Endothelial cell of umbilical vein (primary cell): ENCODE data around the gene F8. TPM values are rescaled to one million over a fixed set of nuclear protein-coding genes. Genes with fewer than 3 reads are reported as not detected.

Experiments used
- BruUV-seq: library from RNA; stranded (reverse); fragments of 400-500 nt; replicated peaks from 2 replicates; lab custom pipeline; 2021; lab: Mats Ljungman, UMichigan
- CTCF ChIA-PET: fragments of 300-600, 350-600 bp; sonication (Branson Sonifier 250); formaldehyde crosslinking; loops from one replicate; lab custom pipeline; 2021; ENCODE audit warnings: antibody characterized with exemption, inconsistent platforms; lab: Charles Lee
- POLR2A ChIA-PET: fragments of 300-600, 350-600 bp; sonication (Branson Sonifier 250); formaldehyde crosslinking; loops from one replicate; lab custom pipeline; 2021; ENCODE audit warnings: antibody characterized with exemption, inconsistent platforms; lab: Charles Lee
- DNase-seq: peaks from one replicate; pipeline ENCODE4 v3.0.0-alpha.2; 2011; ENCODE audit warnings: low read depth, low spot score
- FAIRE-seq: peaks from 2 replicates; lab custom pipeline; 2011; peaks lifted over from hg19 to GRCh38; lab: Jason Lieb, UNC
- H2AFZ ChIP-seq: 2 replicates; pipeline ENCODE4 v1.6.0; 2012; ENCODE audit warnings: low read depth, low read length, control low read depth, inconsistent platforms
- H3K27ac ChIP-seq: 2 replicates; pipeline ENCODE4 v1.5.1; 2011; ENCODE audit warnings: low read depth, mild to moderate bottlenecking, control low read depth, low read length, moderate library complexity; ENCODE audit not compliant: insufficient read depth
- H3K27me3 ChIP-seq, 2 experiments: 2 replicates each; pipeline versions ENCODE4 v1.6.0 to v1.6.1; 2011; ENCODE audit warnings: low read length in 2 of 2, mixed read lengths in 1 of 2; ENCODE audit not compliant: control insufficient read depth in 2 of 2, insufficient read depth in 2 of 2
- H3K36me3 ChIP-seq, 2 experiments: 2 replicates in 1 of 2; 3 replicates in 1 of 2; pipeline ENCODE4 v1.5.1; 2011; ENCODE audit warnings: low read length in 2 of 2, mild to moderate bottlenecking in 1 of 2, moderate library complexity in 1 of 2; ENCODE audit not compliant: control insufficient read depth in 2 of 2, insufficient read depth in 2 of 2; ENCODE audit errors: extremely low read depth in 1 of 2
- H3K4me1 ChIP-seq: 3 replicates; pipeline ENCODE4 v1.5.1; 2011; ENCODE audit warnings: mild to moderate bottlenecking, low read length; ENCODE audit not compliant: control insufficient read depth, insufficient read depth; ENCODE audit errors: extremely low read depth
- H3K4me2 ChIP-seq: 2 replicates; pipeline ENCODE4 v1.6.1; 2011; ENCODE audit warnings: low read length, control low read depth, mixed read lengths; ENCODE audit not compliant: insufficient read depth
- H3K4me3 ChIP-seq, 3 experiments: fragments of 200-600 bp in 1 of 3; sonication (generic), shearing (Covaris generic) in 1 of 3; replicated peaks in 1 of 3; 2 replicates each; pipeline ENCODE4 v1.5.1; 2011 to 2016; ENCODE audit warnings: control low read depth in 3 of 3, low read length in 3 of 3, mild to moderate bottlenecking in 2 of 3, inconsistent platforms in 1 of 3, low read depth in 1 of 3, moderate library complexity in 1 of 3; ENCODE audit not compliant: insufficient read depth in 1 of 3
- H3K79me2 ChIP-seq: 2 replicates; pipeline ENCODE4 v1.6.0; 2012; ENCODE audit warnings: low read length, inconsistent platforms; ENCODE audit not compliant: control insufficient read depth, insufficient read depth
- H3K9ac ChIP-seq: replicated peaks from 2 replicates; pipeline ENCODE3; 2011; ENCODE audit warnings: low read length, control low read depth; ENCODE audit not compliant: insufficient read depth; ENCODE audit errors: extremely low read depth
- H3K9me1 ChIP-seq: replicated peaks from 3 replicates; pipeline ENCODE4 v1.6.0; 2011; ENCODE audit warnings: mild to moderate bottlenecking, low read length; ENCODE audit not compliant: control insufficient read depth, insufficient read depth; ENCODE audit errors: extremely low read depth
- H3K9me3 ChIP-seq: replicated peaks from 2 replicates; pipeline ENCODE4 v1.5.1; 2012; ENCODE audit warnings: low read length, inconsistent platforms; ENCODE audit not compliant: control insufficient read depth, insufficient read depth
- H4K20me1 ChIP-seq: replicated peaks from 2 replicates; pipeline ENCODE3; 2011; ENCODE audit warnings: mild to moderate bottlenecking, low read length; ENCODE audit not compliant: control insufficient read depth, insufficient read depth; ENCODE audit errors: extremely low read depth
- EZH2 ChIP-seq: IDR thresholded peaks from 2 replicates; pipeline ENCODE4 v1.6.1; 2012; ENCODE audit warnings: borderline replicate concordance, low read depth, mild to moderate bottlenecking, moderate library complexity, low read length, inconsistent platforms; ENCODE audit not compliant: severe bottlenecking
- FOS ChIP-seq: IDR thresholded peaks from 2 replicates; pipeline ENCODE4 v1.6.1; 2011; ENCODE audit warnings: mild to moderate bottlenecking, low read length, moderate library complexity, borderline replicate concordance; ENCODE audit not compliant: insufficient read depth
- GATA2 ChIP-seq: IDR thresholded peaks from 2 replicates; pipeline ENCODE4 v1.7.0; 2011; ENCODE audit warnings: low read depth, mild to moderate bottlenecking, moderate library complexity, mixed read lengths, low read length; ENCODE audit not compliant: insufficient read length, insufficient read depth
- JUN ChIP-seq: IDR thresholded peaks from 2 replicates; pipeline ENCODE4 v1.6.1; 2011; ENCODE audit warnings: borderline replicate concordance, low read depth; ENCODE audit not compliant: insufficient read length, insufficient read depth
- MAX ChIP-seq: IDR thresholded peaks from 2 replicates; pipeline ENCODE4 v1.6.1; 2011; ENCODE audit not compliant: insufficient read depth, insufficient read length
- MYC ChIP-seq: IDR thresholded peaks from one replicate; pipeline ENCODE4 v1.6.1; 2011; ENCODE audit warnings: mild to moderate bottlenecking, low read depth, low read length
- POLR2A ChIP-seq: IDR thresholded peaks from 2 replicates; pipeline ENCODE4 v1.6.1; 2012; ENCODE audit warnings: low read depth, mild to moderate bottlenecking, control low read depth, low read length
- POLR2AphosphoS5 ChIP-seq: IDR thresholded peaks from 2 replicates; pipeline ENCODE4 v1.6.1; 2012; ENCODE audit warnings: low read depth, mild to moderate bottlenecking, control low read depth, low read length, moderate library complexity; ENCODE audit not compliant: insufficient read depth
- dilution Hi-C: fragments of 300-500 bp; cut with MboI; formaldehyde crosslinking; loops from one replicate; pipeline ENCODE4 v1.15.0; 2019; ENCODE audit warnings: low sequenced_read_pairs; ENCODE audit not compliant: extremely low pct_ligation_motif_present
- intact Hi-C: fragments of 100-400 bp; cut with micrococcal nuclease; formaldehyde crosslinking; loops from one replicate; pipeline ENCODE4 v1.10.0; 2022
- polyA plus RNA-seq, 4 experiments: library from polyadenylated mRNA; depleted of rRNA in 3 of 4; stranded (reverse) in 3 of 4; unstranded in 1 of 4; fragments of >200 nt; gene quantifications; 2 replicates each; pipeline versions ENCODE4 v1.2.1 to v1.2.3, GENCODE V29; 2011 to 2012; ENCODE audit warnings: missing spikeins in 1 of 4
- total RNA-seq: library from RNA; stranded (reverse); gene quantifications from 2 replicates; pipeline ENCODE4 v1.2.3, GENCODE V29; 2021
- TF ChIP-seq, protein P1 (sequence below), 2 donors: IDR thresholded peaks; 1 replicate in 1 of 2; 2 replicates in 1 of 2; pipeline ENCODE4 v1.5.1; 2011; ENCODE audit warnings: low read length in 2 of 2, mild to moderate bottlenecking in 2 of 2, moderate library complexity in 2 of 2, control low read depth in 1 of 2, inconsistent platforms in 1 of 2, low read depth in 1 of 2; ENCODE audit not compliant: insufficient read depth in 1 of 2; ENCODE audit errors: extremely low read depth in 1 of 2

F8 gene
- total and polyA plus RNA-seq, 2 donors (not counting 3 experiments of a cell fraction or from before 2014, with no cell fraction given) = 0.62 to 1.1 TPM

DNA sequence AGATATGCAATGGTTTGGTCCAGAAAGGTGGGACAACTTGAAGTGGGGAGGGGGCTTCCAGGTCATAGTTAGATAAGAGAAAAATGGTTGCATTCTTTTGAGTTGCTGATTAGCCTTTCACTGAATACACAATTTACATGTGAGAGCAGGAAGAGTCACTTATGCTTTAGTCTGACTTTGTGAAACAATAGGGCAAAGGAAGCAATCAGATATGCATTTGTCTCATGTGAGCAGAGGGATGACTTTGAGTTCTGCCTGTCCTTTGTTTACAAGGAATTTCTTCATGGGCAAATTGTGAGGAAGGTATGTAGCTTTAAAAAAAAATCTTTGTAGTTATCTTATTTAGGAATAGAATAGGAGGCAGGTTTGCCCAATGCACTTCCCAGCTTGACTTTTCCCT lies 201.0 kb downstream of the F8 start:
- intact Hi-C loops (no loop called here), dilution Hi-C loops (no loop called here)
- DNase-seq = no peak
- TF ChIP-seq FOS (no peak), JUN (no peak), MYC (no peak), MAX (no peak), EZH2 (no peak), GATA2 (no peak), POLR2AphosphoS5 (no peak), POLR2A (no peak)
- TF ChIP-seq, protein P1, sequence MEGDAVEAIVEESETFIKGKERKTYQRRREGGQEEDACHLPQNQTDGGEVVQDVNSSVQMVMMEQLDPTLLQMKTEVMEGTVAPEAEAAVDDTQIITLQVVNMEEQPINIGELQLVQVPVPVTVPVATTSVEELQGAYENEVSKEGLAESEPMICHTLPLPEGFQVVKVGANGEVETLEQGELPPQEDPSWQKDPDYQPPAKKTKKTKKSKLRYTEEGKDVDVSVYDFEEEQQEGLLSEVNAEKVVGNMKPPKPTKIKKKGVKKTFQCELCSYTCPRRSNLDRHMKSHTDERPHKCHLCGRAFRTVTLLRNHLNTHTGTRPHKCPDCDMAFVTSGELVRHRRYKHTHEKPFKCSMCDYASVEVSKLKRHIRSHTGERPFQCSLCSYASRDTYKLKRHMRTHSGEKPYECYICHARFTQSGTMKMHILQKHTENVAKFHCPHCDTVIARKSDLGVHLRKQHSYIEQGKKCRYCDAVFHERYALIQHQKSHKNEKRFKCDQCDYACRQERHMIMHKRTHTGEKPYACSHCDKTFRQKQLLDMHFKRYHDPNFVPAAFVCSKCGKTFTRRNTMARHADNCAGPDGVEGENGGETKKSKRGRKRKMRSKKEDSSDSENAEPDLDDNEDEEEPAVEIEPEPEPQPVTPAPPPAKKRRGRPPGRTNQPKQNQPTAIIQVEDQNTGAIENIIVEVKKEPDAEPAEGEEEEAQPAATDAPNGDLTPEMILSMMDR (IDR thresholded peaks at IDR 0.05; ENCODE audit: extremely low read depth in 1 of 2, insufficient read depth in 1 of 2, low read depth in 1 of 2, low read length in 2 of 2) = no peak
- ChIA-PET CTCF (no interaction called here), POLR2A (no interaction called here)
- Histone ChIP-seq H3K9me3 (no peaks in the 10 kb centered on the region), H3K36me3 (no peaks in the 10 kb centered on the region), H3K9ac (no peak overlapping the region), H4K20me1 (no peaks in the 10 kb centered on the region), H3K9me1 (no peaks in the 10 kb centered on the region), H3K4me1 (no peaks in the 10 kb centered on the region), H3K4me3 (no peak overlapping the region), H3K4me2 (no peak overlapping the region), H3K79me2 (no peaks in the 10 kb centered on the region), H3K27ac (no peak overlapping the region), H2AFZ (no peak overlapping the region), H3K27me3 (no peaks in the 10 kb centered on the region)
- FAIRE-seq = no peak
- BruUV-seq = no TSS peak
